GM21515 (cell line): ENCODE data around the gene CYTH3.

Source experiments
- ATAC-seq: cut with Tn5 transposase; IDR thresholded peaks from one replicate; pipeline ENCODE4 v1.9.1; 2021; ENCODE audit not compliant: unreplicated experiment

CYTH3 gene

DNA sequence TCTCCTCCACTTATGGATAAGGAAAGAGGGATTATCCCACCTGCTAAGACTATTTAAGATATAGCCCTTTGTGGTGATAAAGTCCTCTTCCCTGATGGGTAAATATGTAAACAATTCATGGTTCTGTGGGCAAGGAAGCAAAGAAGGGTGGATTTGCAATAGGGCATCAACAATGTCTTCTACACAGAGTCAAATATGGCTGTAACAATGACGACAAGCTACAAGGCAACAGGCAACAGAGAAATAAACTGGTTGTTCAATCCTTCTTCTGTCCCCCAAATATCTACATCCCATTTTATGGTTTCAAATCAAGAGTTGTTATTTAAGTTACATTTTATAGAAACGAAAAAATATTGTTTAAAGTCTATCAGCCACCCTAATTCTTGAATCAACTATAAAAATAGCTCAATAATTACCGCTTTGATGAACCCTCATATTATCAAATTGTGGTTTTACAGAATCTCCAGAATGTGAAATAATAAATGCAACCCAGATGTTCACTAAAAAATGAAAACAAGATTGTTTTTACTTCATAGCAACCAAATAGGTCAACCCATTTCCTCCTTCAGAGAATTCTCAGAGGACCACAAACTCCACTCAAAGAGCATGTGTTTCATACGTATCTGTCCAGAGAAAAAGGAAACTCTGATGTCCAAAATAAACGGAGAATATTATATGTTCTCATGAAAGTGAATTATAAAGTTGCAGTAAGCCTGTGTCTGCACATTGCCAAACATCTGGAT lies 13.8 kb downstream of the CYTH3 start:
- ATAC-seq: no peak

DNA sequence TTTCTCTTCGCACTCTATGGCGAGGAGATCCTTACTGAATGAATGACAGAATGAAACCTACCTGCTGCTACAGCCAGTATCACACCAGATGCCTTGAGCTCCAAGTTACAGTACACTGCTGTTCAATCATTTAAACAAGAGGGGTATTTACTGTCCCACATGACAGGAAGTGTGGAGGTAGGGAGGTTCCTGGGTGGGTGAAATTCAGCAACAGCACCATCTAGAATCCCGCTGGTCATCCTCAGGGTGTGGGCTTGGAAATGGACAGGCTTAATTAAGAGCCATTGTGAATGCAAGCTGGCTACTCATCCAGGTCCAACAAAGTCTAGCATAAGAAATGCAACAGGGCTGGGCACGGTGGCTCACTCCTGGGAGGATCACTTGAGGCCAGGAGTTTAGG lies 14.7 kb downstream of the CYTH3 start:
- ATAC-seq: no peak

DNA sequence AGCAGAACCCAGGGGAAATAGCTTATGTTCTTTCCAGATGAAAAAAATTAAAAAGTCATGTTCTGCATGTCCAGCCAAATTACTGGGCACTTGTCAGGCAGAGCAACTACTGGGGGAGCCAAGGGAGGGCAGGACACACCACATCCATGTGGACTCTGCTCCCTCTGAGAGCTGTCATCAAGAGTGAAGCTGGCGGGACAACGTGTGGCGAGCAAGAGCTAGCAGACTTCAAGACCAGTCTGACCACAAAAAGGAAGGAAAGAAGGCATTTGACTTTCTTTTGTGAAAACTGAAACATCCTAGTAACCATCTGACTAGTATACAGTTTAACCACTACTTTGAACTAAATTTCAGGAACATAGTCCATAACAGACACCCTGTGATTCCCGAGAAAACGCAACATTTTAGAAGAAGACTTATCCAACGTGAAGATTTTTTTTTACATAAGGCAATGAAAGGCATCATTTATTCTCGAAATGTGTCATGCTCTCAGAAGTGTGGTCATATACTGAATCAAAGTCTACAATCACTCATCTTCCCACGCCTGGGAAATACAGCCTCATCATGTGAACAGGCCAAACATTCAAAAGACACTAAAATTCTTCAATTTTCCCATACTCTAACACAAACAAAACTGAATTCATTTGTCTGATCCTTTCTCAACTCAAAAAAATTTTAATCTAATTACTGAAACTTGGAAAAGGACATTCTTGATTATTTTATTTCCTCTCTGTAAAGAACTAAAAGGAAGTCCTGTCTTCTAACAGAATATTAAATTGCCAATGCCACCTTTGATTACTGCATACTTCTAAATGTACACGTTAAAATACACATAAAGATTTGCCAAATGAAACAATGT lies 15.5 kb downstream of the CYTH3 start:
- peak; percentile 69 for ATAC-seq

- ATAC-seq: no peak
Observed at GRCh38 chr7:6256109-6256483, 16.3 kb downstream of the CYTH3 start.

DNA sequence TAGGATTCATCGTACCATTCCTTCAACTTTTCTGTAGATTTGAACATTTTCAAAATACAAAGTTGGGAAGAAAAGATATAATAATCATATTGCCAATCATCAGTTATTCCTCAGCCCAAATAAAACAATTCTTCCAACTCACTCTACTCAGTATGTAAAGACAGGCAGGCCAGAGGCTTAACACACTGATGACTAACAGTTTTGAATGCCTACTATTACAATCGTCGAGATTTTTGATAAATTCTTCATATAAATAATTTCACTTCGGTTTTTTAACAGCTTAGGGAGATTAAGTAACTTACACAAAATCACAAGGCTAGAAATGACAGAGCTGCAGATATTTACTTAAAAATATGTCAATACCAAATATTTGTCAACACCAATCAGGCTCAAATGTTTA lies 17.6 kb downstream of the CYTH3 start:
- ATAC-seq: no peak

DNA sequence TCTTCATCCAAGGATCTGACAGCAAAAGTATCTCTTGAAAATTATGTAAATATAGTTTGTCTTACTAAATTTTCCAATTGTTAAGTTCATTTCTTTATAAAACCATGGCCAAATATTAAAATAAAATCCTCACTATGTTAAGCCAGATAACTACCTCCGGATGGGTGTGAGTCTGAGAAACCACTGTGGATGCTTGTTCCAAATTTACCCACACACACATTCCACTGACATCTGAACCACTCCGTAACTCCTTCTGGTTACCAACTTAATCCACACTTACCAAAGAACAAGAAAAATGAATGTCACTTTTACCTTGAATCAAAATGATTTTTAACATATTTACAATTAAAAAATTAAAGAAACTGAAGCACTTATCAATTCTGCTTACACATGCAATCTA lies 19.7 kb downstream of the CYTH3 start:
- no peak for ATAC-seq

- no peak for ATAC-seq
Observed at GRCh38 chr7:6252341-6252746, 20.1 kb downstream of the CYTH3 start.

DNA sequence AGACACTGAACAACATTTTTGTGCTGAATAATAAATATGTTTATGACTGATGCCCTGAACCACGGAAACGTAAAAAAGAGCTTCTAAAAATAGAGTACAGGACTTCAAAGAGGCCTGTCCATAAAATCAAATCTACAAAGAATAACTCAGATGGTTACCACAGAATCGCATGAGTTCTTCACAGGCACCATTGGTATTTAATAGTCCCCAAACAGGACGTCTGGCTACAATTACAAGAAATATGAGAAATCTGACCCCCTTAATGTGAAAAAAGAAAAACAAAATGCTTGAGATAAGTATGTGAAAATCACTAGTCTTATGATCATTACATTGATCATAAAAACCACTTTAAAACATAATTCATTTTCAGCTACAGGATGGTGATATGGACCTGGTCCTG lies 20.8 kb downstream of the CYTH3 start:
- ATAC-seq: no peak

GRCh38 chr7:6250364-6250833 lies 22.0 kb downstream of the CYTH3 start:
- ATAC-seq: no peak

GRCh38 chr7:6249043-6249442 lies 23.4 kb downstream of the CYTH3 start:
- ATAC-seq: no peak

DNA sequence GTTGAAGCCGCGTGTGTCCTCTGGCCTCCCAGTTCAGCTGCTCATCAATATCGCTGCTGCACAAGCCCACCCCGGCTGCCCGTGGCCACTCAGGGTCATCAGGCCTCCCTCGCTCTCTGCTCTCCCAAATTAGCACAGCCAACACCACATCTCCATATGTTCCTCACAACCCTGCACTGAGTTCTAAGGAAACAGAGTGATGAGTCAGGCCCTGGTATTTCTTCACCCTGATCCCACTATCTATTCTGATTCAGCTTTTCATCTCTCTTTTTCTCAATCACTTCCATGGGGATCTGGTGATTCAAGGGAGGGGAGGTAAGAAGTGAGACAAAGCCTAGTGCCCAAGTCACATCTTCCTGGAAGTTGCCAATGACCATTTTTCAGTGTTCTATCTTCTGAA lies 23.8 kb downstream of the CYTH3 start:
- no peak for ATAC-seq

- ATAC-seq: no peak
Observed at GRCh38 chr7:6246251-6246917, 26.0 kb downstream of the CYTH3 start.

DNA sequence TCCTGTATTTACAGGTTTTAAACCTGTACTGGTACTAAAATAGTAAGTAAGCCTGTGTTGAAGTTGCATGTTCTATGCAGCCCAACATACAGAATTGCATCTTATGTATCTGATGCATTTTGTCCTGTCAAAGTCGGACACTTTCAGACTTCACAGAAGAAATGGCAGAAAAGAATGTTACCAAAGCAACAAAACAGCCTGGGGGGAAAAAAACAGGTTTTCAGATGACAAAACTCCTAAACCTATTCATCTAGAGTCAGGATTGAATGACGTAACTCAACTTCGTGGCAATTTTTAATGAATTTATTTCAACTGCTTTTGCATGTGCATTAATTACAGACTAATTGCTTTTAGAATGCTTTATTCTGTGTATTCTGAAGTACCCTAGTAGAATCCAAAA lies 28.4 kb downstream of the CYTH3 start:
- ATAC-seq: no peak

DNA sequence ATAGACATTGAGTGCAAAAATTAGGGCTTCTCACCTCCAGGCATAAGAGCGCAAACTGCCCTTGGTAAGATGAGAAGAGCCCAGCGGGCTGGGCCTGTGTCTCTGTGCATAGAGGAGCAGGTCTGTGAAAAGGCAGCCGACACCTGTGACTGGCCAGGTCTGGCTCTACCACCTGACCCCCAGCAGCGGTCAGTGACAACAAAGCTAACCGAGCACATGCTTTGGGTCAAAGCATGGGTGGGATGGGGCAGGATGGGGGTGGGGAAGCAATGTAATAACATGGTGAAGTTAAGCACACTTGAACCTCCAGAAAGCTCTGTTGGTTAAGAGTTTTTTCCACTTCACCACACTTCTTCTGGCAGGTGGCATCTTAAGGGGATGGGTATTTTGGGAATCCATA lies 29.3 kb downstream of the CYTH3 start:
- no peak for ATAC-seq

DNA sequence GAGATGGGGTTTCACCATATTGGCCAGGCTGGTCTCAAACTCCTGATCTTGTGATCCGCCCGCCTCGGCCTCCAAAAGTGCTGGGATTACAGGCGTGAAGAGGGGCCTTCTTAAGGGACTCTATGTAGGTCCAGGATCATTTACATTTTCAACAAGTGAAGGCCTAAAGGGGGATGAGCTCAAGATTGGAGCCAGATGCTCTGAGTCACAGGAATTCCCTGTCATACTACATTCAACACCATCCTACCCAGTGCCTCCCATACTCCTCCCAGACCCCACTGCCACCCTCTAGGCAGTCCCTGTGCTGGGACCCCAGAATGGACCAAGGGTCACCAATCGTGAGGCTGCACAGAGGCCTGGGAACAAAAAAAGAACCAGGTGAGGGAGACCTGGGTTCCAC lies 29.9 kb downstream of the CYTH3 start:
- ATAC-seq: no peak

DNA sequence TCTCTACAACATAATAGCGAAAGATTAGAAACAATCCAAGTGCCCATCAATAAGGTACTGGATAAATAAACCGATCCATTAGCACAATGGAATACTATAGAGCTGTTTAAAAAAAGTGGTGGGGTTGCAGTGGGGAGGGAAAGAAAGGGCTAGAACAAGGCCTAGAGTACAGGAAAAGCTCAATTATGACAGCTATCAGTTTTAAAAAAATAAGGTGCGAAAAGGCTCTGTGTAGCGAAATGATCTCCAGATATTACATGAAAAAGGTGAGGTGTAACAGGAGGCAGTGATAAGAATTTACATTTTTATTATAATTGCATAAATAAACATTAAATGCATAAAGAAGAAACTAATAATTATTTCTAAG lies 30.8 kb downstream of the CYTH3 start:
- ATAC-seq: no peak

- no peak for ATAC-seq
Observed at GRCh38 chr7:6238309-6238925, 34.0 kb downstream of the CYTH3 start.

GRCh38 chr7:6237730-6238129 lies 34.7 kb downstream of the CYTH3 start:
- ATAC-seq: no peak

DNA sequence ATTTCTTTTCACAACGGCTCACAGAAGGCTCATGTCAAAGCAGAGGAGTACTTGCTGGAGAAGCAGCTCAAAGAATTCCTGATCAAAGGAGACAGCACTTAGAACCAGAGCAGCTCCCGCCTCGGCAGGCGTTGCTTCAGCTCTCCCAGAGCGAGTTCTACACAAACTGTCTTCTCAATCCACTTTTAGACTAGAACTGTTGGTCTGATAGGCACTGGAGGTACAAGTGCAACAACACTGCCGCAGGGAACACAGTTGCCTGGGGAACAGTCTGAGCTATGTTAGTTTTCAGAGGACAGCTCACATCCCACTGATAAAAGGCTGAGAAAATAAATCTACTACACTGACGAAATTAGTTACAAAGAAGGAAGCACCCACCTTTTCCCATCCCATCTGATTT lies 35.4 kb downstream of the CYTH3 start:
- ATAC-seq: no peak

GRCh38 chr7:6235029-6235871 lies 37.2 kb downstream of the CYTH3 start:
- no peak for ATAC-seq

DNA sequence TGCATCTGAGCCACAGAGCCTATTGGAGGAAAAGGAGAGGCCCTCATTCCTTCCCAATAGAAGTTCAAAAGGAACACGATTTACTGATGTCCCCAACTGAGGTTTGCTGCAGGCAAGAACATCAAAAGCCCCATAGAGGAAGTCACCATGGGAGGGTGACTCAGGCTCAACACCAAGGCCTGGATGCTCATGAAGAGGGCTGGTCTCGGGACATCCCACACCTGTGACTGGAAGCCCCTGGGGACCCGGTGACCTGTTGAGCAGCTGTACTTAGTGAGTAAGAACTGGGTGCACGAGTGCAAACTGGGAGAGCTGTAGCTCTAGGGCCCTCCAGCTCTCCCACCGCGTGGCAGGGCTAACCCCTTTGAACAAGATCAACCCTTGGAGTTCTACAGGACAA lies 38.0 kb downstream of the CYTH3 start:
- ATAC-seq: no peak
